ENCODE measurements around the gene ASCC2.
"Not testable (repeated sequence)": the region's sequence is repeated elsewhere in the genome, so short reads cannot be mapped to it uniquely, and the experiment has no call there.

DNA sequence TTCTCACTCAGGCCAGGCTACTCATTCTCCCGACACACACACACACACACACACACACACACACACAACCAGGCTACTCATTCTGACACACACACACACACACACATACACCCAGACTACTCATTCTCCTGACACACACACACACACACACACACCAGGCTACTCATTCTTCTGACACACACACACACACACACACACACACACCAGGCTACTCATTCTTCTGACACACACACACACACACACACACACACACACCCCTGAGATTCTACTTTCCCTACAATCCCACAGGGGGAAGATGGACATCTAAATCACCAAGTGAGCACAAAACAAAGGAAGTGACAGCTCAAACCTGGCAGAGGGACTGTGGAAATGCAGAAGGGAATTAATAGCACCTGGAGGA lies 10.3 kb downstream of the ASCC2 start:
- TF ChIP-seq, protein P1, sequence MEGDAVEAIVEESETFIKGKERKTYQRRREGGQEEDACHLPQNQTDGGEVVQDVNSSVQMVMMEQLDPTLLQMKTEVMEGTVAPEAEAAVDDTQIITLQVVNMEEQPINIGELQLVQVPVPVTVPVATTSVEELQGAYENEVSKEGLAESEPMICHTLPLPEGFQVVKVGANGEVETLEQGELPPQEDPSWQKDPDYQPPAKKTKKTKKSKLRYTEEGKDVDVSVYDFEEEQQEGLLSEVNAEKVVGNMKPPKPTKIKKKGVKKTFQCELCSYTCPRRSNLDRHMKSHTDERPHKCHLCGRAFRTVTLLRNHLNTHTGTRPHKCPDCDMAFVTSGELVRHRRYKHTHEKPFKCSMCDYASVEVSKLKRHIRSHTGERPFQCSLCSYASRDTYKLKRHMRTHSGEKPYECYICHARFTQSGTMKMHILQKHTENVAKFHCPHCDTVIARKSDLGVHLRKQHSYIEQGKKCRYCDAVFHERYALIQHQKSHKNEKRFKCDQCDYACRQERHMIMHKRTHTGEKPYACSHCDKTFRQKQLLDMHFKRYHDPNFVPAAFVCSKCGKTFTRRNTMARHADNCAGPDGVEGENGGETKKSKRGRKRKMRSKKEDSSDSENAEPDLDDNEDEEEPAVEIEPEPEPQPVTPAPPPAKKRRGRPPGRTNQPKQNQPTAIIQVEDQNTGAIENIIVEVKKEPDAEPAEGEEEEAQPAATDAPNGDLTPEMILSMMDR (IDR thresholded peaks at IDR 0.05) = not testable (repeated sequence)
- not testable (repeated sequence) for TF ChIP-seq EP300 (IDR thresholded peaks at IDR 0.05); POLR2A (IDR thresholded peaks at IDR 0.05; ENCODE audit: low read depth); POLR2AphosphoS5 (IDR thresholded peaks at IDR 0.05)

Measured in esophagus muscularis mucosa (tissue), 4 donors.